H9 (cell line): ENCODE data around the gene SYNE4. TPM values are rescaled to one million over a fixed set of nuclear protein-coding genes. Genes with fewer than 3 reads are reported as not detected.

Experiments
- DNase-seq: peaks from one replicate; pipeline ENCODE4 v3.0.0-alpha.2; 2017
- H2AFZ ChIP-seq: one replicate; pipeline ENCODE4 v1.6.1; 2013; ENCODE audit warnings: mild to moderate bottlenecking, low read length, control low read depth, moderate library complexity
- H2AK5ac ChIP-seq: 2 replicates; pipeline ENCODE4 v1.6.1; 2013; ENCODE audit warnings: low read length, control low read depth, mixed read lengths; ENCODE audit not compliant: insufficient read length
- H2BK120ac ChIP-seq: one replicate; pipeline ENCODE4 v1.6.1; 2013; ENCODE audit warnings: low read depth, mild to moderate bottlenecking, low read length, control low read depth, inconsistent platforms; ENCODE audit not compliant: poor library complexity, severe bottlenecking
- H2BK12ac ChIP-seq: 2 replicates; pipeline ENCODE4 v1.6.1; 2013; ENCODE audit warnings: low read length, control low read depth, mixed read lengths, low read depth; ENCODE audit not compliant: insufficient read length
- H2BK15ac ChIP-seq: 2 replicates; pipeline ENCODE4 v1.6.1; 2013; ENCODE audit warnings: low read depth, low read length, control low read depth
- H2BK20ac ChIP-seq: one replicate; pipeline ENCODE4 v1.6.1; 2013; ENCODE audit warnings: low read depth, mild to moderate bottlenecking, low read length, control low read depth, inconsistent platforms; ENCODE audit not compliant: poor library complexity, severe bottlenecking
- H2BK5ac ChIP-seq: 2 replicates; pipeline ENCODE4 v1.6.1; 2013; ENCODE audit warnings: low read length, control low read depth, mixed read lengths; ENCODE audit not compliant: insufficient read length
- H3K14ac ChIP-seq: 2 replicates; pipeline ENCODE4 v1.6.1; 2013; ENCODE audit warnings: low read length, control low read depth; ENCODE audit not compliant: insufficient read depth
- H3K18ac ChIP-seq: 2 replicates; pipeline ENCODE4 v1.6.1; 2013; ENCODE audit warnings: low read depth, mild to moderate bottlenecking, mixed read lengths, low read length, control low read depth; ENCODE audit not compliant: insufficient read length
- H3K23ac ChIP-seq: 2 replicates; pipeline ENCODE4 v1.6.1; 2013; ENCODE audit warnings: low read length, control low read depth, mixed read lengths, low read depth; ENCODE audit not compliant: insufficient read length
- H3K23me2 ChIP-seq: 2 replicates; pipeline ENCODE4 v1.6.1; 2013; ENCODE audit warnings: low read depth, mild to moderate bottlenecking, mixed read lengths, low read length, control low read depth; ENCODE audit not compliant: insufficient read length, poor library complexity, severe bottlenecking
- H3K27ac ChIP-seq: 2 replicates; pipeline ENCODE4 v1.5.1; 2013; ENCODE audit warnings: low read length, control low read depth, mixed read lengths, low read depth; ENCODE audit not compliant: insufficient read length
- H3K27me3 ChIP-seq: 2 replicates; pipeline ENCODE4 v1.6.1; 2013; ENCODE audit warnings: low read length, control low read depth, inconsistent platforms; ENCODE audit not compliant: insufficient read depth
- H3K4ac ChIP-seq: 2 replicates; pipeline ENCODE4 v1.6.1; 2013; ENCODE audit warnings: low read depth, mild to moderate bottlenecking, control low read depth, inconsistent platforms, low read length, moderate library complexity
- H3K4me1 ChIP-seq: 2 replicates; pipeline ENCODE4 v1.6.1; 2013; ENCODE audit warnings: low read length, control low read depth, inconsistent platforms; ENCODE audit not compliant: insufficient read depth
- H3K4me2 ChIP-seq: 2 replicates; pipeline ENCODE4 v1.6.1; 2013; ENCODE audit warnings: low read length, control low read depth, mixed read lengths; ENCODE audit not compliant: insufficient read length, insufficient read depth
- H3K56ac ChIP-seq: 2 replicates; pipeline ENCODE4 v1.6.1; 2013; ENCODE audit warnings: low read depth, mild to moderate bottlenecking, mixed read lengths, low read length, control low read depth; ENCODE audit not compliant: insufficient read length
- H3K79me1 ChIP-seq: 2 replicates; pipeline ENCODE4 v1.6.1; 2013; ENCODE audit warnings: low read depth, mild to moderate bottlenecking, moderate library complexity, low read length, control low read depth, inconsistent platforms; ENCODE audit not compliant: insufficient read depth, poor library complexity, severe bottlenecking
- H3K79me2 ChIP-seq: 2 replicates; pipeline ENCODE4 v1.6.1; 2013; ENCODE audit warnings: low read length, control low read depth, inconsistent platforms; ENCODE audit not compliant: insufficient read depth
- H3K9ac ChIP-seq: 2 replicates; pipeline ENCODE4 v1.6.1; 2013; ENCODE audit warnings: low read length, control low read depth, mixed read lengths; ENCODE audit not compliant: insufficient read length; ENCODE audit errors: extremely low read depth
- H3K9me3 ChIP-seq: one replicate; pipeline ENCODE4 v1.6.1; 2013; ENCODE audit warnings: low read depth, low read length, inconsistent platforms; ENCODE audit not compliant: control insufficient read depth
- H3T11ph ChIP-seq: one replicate; pipeline ENCODE4 v1.6.1; 2013; ENCODE audit warnings: mild to moderate bottlenecking, low read length, control low read depth, inconsistent platforms
- H4K20me1 ChIP-seq: one replicate; pipeline ENCODE4 v1.6.1; 2013; ENCODE audit not compliant: control insufficient read depth, insufficient read length, insufficient read depth
- H4K5ac ChIP-seq: 2 replicates; pipeline ENCODE4 v1.6.1; 2013; ENCODE audit warnings: low read depth, mild to moderate bottlenecking, mixed read lengths, low read length, control low read depth; ENCODE audit not compliant: insufficient read length
- H4K8ac ChIP-seq: replicated peaks from 2 replicates; pipeline ENCODE4 v1.6.1; 2013; ENCODE audit warnings: low read length, control low read depth, mixed read lengths, low read depth; ENCODE audit not compliant: insufficient read length
- H4K91ac ChIP-seq: 2 replicates; pipeline ENCODE4 v1.6.1; 2013; ENCODE audit warnings: low read depth, mild to moderate bottlenecking, moderate library complexity, mixed read lengths, low read length, control low read depth; ENCODE audit not compliant: insufficient read length
- H3K27ac Mint-ChIP-seq, 3 experiments: 2 replicates in 2 of 3; 3 replicates in 1 of 3; pipeline ENCODE4 v1.8.0; 2020 to 2021; ENCODE audit warnings: mixed read lengths in 3 of 3, mild to moderate bottlenecking in 1 of 3, moderate library complexity in 1 of 3
- H3K27me3 Mint-ChIP-seq: 2 replicates; pipeline ENCODE4 v1.8.0; 2021; ENCODE audit warnings: low read depth, mild to moderate bottlenecking, moderate library complexity, mixed read lengths
- H3K36me3 Mint-ChIP-seq, 3 experiments: 2 replicates in 2 of 3; 3 replicates in 1 of 3; pipeline ENCODE4 v1.8.0; 2020 to 2021; ENCODE audit warnings: low read depth in 3 of 3, mixed read lengths in 3 of 3; ENCODE audit not compliant: insufficient read depth in 1 of 3
- H3K4me1 Mint-ChIP-seq, 2 experiments: 2 replicates each; pipeline ENCODE4 v1.8.0; 2020; ENCODE audit warnings: mixed read lengths in 2 of 2
- H3K4me3 Mint-ChIP-seq, 2 experiments: 2 replicates in 1 of 2; 3 replicates in 1 of 2; pipeline ENCODE4 v1.8.0; 2020 to 2021; ENCODE audit warnings: mild to moderate bottlenecking in 2 of 2, mixed read lengths in 2 of 2, moderate library complexity in 1 of 2
- H3K9me3 Mint-ChIP-seq, 2 experiments: 2 replicates in 1 of 2; 3 replicates in 1 of 2; pipeline ENCODE4 v1.8.0; 2020; ENCODE audit warnings: mild to moderate bottlenecking in 2 of 2, mixed read lengths in 2 of 2, moderate library complexity in 1 of 2
- WGBS: extraction: QIAGEN DNeasy Blood & Tissue Kit; methylation state at CpG from one replicate; pipeline ENCODE4 v1.1.7; 2013; ENCODE audit warnings: missing lambda C conversion rate, low lambda C conversion rate, mixed read lengths; ENCODE audit not compliant: insufficient read length; ENCODE audit errors: extremely low coverage; 5-methylcytosine and 5-hydroxymethylcytosine counted together
- total RNA-seq: library from RNA; stranded (reverse); gene quantifications from 2 replicates; pipeline ENCODE4 v1.2.1, GENCODE V29; 2021
- TF ChIP-seq, protein P1 (sequence below): fragments of 200-600 bp; sonication (generic); conservative IDR thresholded peaks from 3 replicates; pipeline ENCODE4 v1.8.0; 2021; ENCODE audit warnings: antibody characterized with exemption, mild to moderate bottlenecking

SYNE4 gene
- total RNA-seq, 1 experiment from 2014 or later: 19.2 TPM

- no peak overlapping the region for H2BK12ac ChIP-seq
- H4K20me1 ChIP-seq: peaks cover 3% of the 10 kb centered on the region
- H3K14ac ChIP-seq: no peak overlapping the region
- no peak overlapping the region for H3K4me2 ChIP-seq
- H3K27me3 ChIP-seq: no peaks in the 10 kb centered on the region
- no peak for DNase-seq
- no peak overlapping the region for H2BK15ac ChIP-seq
- Mint-ChIP-seq H3K4me1 (peaks cover 15 to 20% of the 10 kb centered on the region in 2 experiments), H3K27me3 (peaks cover 29% of the 10 kb centered on the region), H3K4me3 (no peak overlapping the region), H3K27ac (no peak overlapping the region), H3K9me3 (no peaks in the 10 kb centered on the region; a peak in 2 of 5 replicates), H3K36me3 (peaks cover 0 to 5% (median 3%) of the 10 kb centered on the region in 3 experiments; a peak in 4 of 7 replicates)
- H3K23ac ChIP-seq: no peak overlapping the region
- H3K79me2 ChIP-seq: no peaks in the 10 kb centered on the region
- H3K56ac ChIP-seq: no peak overlapping the region
- no peaks in the 10 kb centered on the region for H3K9me3 ChIP-seq
- no CpG with 5 or more reads among the region's 7 CpGs for WGBS
- no peak overlapping the region for H2BK5ac ChIP-seq
- TF ChIP-seq, protein P1, sequence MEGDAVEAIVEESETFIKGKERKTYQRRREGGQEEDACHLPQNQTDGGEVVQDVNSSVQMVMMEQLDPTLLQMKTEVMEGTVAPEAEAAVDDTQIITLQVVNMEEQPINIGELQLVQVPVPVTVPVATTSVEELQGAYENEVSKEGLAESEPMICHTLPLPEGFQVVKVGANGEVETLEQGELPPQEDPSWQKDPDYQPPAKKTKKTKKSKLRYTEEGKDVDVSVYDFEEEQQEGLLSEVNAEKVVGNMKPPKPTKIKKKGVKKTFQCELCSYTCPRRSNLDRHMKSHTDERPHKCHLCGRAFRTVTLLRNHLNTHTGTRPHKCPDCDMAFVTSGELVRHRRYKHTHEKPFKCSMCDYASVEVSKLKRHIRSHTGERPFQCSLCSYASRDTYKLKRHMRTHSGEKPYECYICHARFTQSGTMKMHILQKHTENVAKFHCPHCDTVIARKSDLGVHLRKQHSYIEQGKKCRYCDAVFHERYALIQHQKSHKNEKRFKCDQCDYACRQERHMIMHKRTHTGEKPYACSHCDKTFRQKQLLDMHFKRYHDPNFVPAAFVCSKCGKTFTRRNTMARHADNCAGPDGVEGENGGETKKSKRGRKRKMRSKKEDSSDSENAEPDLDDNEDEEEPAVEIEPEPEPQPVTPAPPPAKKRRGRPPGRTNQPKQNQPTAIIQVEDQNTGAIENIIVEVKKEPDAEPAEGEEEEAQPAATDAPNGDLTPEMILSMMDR: no peak
- no peak overlapping the region for H3K4ac ChIP-seq
- H4K8ac ChIP-seq: no peak overlapping the region
- no peaks in the 10 kb centered on the region for H3K79me1 ChIP-seq
- no peak overlapping the region for H4K5ac ChIP-seq
- no peak overlapping the region for H3T11ph ChIP-seq
- no peak overlapping the region for H3K9ac ChIP-seq
- H2BK120ac ChIP-seq: no peak overlapping the region
- H3K23me2 ChIP-seq: peaks cover 6% of the 10 kb centered on the region
- H3K4me1 ChIP-seq: no peaks in the 10 kb centered on the region
- H4K91ac ChIP-seq: no peak overlapping the region
- no peak overlapping the region for H3K18ac ChIP-seq
- no peak overlapping the region for H2BK20ac ChIP-seq
- no peak overlapping the region for H2AFZ ChIP-seq
- H3K27ac ChIP-seq: no peak overlapping the region
- H2AK5ac ChIP-seq: no peak overlapping the region
Measured at GRCh38 chr19:35991731-35992450, 16.7 kb downstream of the SYNE4 start.
